ENCODE measurements around the gene TGM2.

GRCh38 chr20:38156888-38157634 is 8.0 kb downstream of the TGM2 start:
- TF ChIP-seq POLR2A (IDR thresholded peaks at IDR 0.05) = no peak
- no peak for TF ChIP-seq CTCF (IDR thresholded peaks at IDR 0.05 in 8 of 11, conservative IDR thresholded peaks at IDR 0.05 in 3 of 11)
- TF ChIP-seq POLR2AphosphoS5 (IDR thresholded peaks at IDR 0.05) = no peak

Measured in spleen (tissue), 7 donors.